ENCODE data around the gene GPRASP1.

Gene GPRASP1

DNA sequence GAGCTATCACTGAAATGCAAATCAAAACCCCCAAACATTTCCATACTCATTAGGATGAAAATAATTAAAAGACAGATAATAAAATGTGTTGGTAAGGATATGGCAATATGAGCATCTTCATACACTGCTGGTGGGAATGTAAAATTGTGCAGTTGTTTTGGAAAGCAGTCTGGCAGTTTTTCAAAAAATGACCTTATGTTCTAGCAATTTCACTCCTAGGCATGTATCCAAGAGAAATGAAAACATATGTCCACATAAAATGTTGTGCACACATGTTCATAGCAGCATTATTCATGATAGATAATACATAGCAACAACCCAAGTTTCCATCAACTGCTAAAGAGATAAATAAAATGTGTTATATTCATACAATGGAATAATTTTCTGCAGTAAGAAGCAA lies 46.2 kb downstream of the GPRASP1 start:
- DNase-seq = no peak
